Spleen (tissue), 11 donors: ENCODE results near the gene RHOT2. TPM values are rescaled to one million over a fixed set of nuclear protein-coding genes. Genes with fewer than 3 reads are reported as not detected.
A peak's percentile ranks its signal among the peaks of the same experiment; 100 is the strongest.

Experiments used
- DNase-seq: peaks from one replicate; pipeline ENCODE4 v3.0.0-alpha.2; 2020
- H3K27ac ChIP-seq, 8 donors: fragments of 200-600 bp; sonication (generic) in 7 of 8; 1 replicate in 4 of 8; 2 replicates in 4 of 8; pipeline versions ENCODE4 v1.5.0 to v1.8.0; 2016 to 2021; ENCODE audit warnings: inconsistent platforms in 4 of 8, mild to moderate bottlenecking in 4 of 8, moderate library complexity in 1 of 8
- H3K27me3 ChIP-seq, 7 donors: fragments of 200-600 bp; sonication (generic) in 6 of 7; replicated peaks in 1 of 7; 1 replicate in 4 of 7; 2 replicates in 3 of 7; pipeline versions ENCODE4 v1.5.0 to v1.8.0; 2016 to 2021; ENCODE audit warnings: inconsistent platforms in 3 of 7, mild to moderate bottlenecking in 1 of 7
- H3K36me3 ChIP-seq, 6 donors: fragments of 200-600 bp; sonication (generic) in 5 of 6; 1 replicate in 4 of 6; 2 replicates in 2 of 6; pipeline versions ENCODE4 v1.5.0 to v1.8.0; 2016 to 2021; ENCODE audit warnings: inconsistent platforms in 2 of 6
- H3K4me1 ChIP-seq, 6 donors: fragments of 200-600 bp; sonication (generic) in 5 of 6; 1 replicate in 3 of 6; 2 replicates in 3 of 6; pipeline versions ENCODE4 v1.5.0 to v1.8.0; 2016 to 2021; ENCODE audit warnings: inconsistent platforms in 3 of 6
- H3K4me3 ChIP-seq, 8 donors: fragments of 200-600 bp; sonication (generic) in 7 of 8; 1 replicate in 4 of 8; 2 replicates in 4 of 8; pipeline versions ENCODE4 v1.5.0 to v1.8.0; 2016 to 2021; ENCODE audit warnings: inconsistent platforms in 4 of 8, mild to moderate bottlenecking in 4 of 8, moderate library complexity in 2 of 8
- H3K9me3 ChIP-seq, 8 donors: fragments of 200-600 bp; sonication (generic) in 7 of 8; 1 replicate in 4 of 8; 2 replicates in 4 of 8; pipeline versions ENCODE4 v1.5.0 to v1.8.0; 2016 to 2021; ENCODE audit warnings: inconsistent platforms in 4 of 8
- POLR2A ChIP-seq, 3 donors: fragments of 450-650 bp; IDR thresholded peaks; one replicate each; pipeline ENCODE4 v1.5.1; 2017; ENCODE audit warnings: antibody characterized with exemption in 3 of 3, mild to moderate bottlenecking in 1 of 3
- POLR2AphosphoS5 ChIP-seq, 3 donors: sonication (generic); formaldehyde crosslinking; IDR thresholded peaks; one replicate each; pipeline ENCODE4 v1.5.1; 2017; ENCODE audit warnings: antibody characterized with exemption in 3 of 3
- WGBS, 5 donors: extraction: QIAGEN DNeasy Blood & Tissue Kit in 3 of 5; methylation state at CpG; one replicate each; pipeline versions ENCODE4 v1.1.5 to v1.1.7; 2013 to 2018; 5-methylcytosine and 5-hydroxymethylcytosine counted together
- intact Hi-C: fragments of 100-400 bp; cut with DNase I; formaldehyde crosslinking; loops from one replicate; pipeline ENCODE4 v1.15.0; 2023; ENCODE audit warnings: low total_unique reads
- polyA plus RNA-seq, 3 donors: library from polyadenylated mRNA; stranded (reverse); fragments of 200-250 nt; gene quantifications; one replicate each; pipeline ENCODE4 v1.2.1, GENCODE V29; 2013
- total RNA-seq, 7 donors: library from RNA; depleted of rRNA in 3 of 7; stranded (reverse); fragments of >200 nt in 3 of 7; fragmentation: NEBNext Ultra II Directional in 4 of 7; extraction: Animal tissue kit (Norgen Biotek cat#: 25700) in 4 of 7; gene quantifications; one replicate each; pipeline versions ENCODE4 v1.1.0 to v1.2.1, GENCODE V29; 2016 to 2021
- TF ChIP-seq, protein P1 (sequence below), 11 experiments: fragments of 200-600 bp in 7 of 11; fragments of 450-650 bp in 4 of 11; sonication (generic) in 4 of 11; IDR thresholded peaks in 8 of 11; conservative IDR thresholded peaks in 3 of 11; 1 replicate in 7 of 11; 2 replicates in 4 of 11; pipeline versions ENCODE4 v1.4.0 to v1.8.0; 2016 to 2021; ENCODE audit warnings: antibody characterized with exemption in 11 of 11, inconsistent platforms in 4 of 11, mild to moderate bottlenecking in 1 of 11
- donor health status: healthy with polysubstance abuse.
- donor health status: DM: no; HTN: no; CAD: no; lungs with moderate emphysema.
- donor health status: DM: no; HTN: no; CAD: no.
- donor health status: Bipolar disorder and iron deficiency.
- donor health status: healthy.
- donor health status: DM: no; HTN: no; CAD: no.
- donor health status: DM: yes; HTN: yes; CAD: no.

The RHOT2 gene
- total and polyA plus RNA-seq, 10 donors: 71.3 to 309 (median 137) TPM

DNA sequence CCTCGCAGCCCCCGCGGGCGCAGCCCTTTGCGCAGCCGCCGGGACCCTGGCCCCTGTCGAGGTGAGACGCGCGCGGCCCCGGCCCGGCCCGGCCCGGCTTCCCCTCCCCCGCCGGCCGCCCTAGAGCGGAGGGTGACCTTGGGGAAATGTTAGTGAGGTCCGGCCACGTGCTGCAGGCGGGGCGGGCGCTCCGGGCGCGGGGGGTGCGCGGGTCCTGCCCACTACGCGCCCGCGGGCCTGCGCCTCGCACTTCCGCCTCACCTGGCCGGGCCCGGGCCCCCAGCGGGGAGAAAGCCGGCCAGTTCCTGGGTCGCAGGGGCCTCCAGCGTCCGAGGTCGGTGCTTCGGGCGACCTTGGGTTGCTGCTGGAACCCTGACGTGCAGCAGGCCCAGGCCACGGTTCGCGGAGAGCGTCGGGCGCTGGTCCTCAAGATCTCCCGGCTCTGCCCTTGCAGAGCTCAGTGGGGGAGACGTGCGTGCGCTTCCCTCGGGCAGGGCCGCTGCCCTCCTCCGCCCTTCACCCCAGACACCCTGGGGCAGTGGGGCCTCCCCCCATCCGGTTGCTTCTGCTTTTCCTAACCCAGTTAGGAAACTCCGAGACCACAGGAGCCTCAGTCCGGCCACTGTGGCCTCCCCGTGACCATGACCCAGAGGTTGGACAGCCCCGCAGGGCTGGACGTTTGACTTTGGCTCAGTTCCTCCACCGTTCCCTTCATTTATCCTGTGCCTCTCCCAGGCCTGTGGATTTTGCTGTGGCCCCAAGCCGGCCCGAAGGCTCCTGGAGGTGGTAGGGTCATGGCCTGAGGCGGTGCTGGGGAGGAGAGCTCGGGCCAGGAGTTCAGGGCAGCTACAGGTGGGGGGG lies 25.5 kb upstream of the RHOT2 start:
- TF ChIP-seq POLR2AphosphoS5 (IDR thresholded peaks at IDR 0.05) (peak; percentile 25 to 72 (median 56)), POLR2A (IDR thresholded peaks at IDR 0.05) (no peak)
- TF ChIP-seq, protein P1, sequence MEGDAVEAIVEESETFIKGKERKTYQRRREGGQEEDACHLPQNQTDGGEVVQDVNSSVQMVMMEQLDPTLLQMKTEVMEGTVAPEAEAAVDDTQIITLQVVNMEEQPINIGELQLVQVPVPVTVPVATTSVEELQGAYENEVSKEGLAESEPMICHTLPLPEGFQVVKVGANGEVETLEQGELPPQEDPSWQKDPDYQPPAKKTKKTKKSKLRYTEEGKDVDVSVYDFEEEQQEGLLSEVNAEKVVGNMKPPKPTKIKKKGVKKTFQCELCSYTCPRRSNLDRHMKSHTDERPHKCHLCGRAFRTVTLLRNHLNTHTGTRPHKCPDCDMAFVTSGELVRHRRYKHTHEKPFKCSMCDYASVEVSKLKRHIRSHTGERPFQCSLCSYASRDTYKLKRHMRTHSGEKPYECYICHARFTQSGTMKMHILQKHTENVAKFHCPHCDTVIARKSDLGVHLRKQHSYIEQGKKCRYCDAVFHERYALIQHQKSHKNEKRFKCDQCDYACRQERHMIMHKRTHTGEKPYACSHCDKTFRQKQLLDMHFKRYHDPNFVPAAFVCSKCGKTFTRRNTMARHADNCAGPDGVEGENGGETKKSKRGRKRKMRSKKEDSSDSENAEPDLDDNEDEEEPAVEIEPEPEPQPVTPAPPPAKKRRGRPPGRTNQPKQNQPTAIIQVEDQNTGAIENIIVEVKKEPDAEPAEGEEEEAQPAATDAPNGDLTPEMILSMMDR (IDR thresholded peaks at IDR 0.05 in 8 of 11, conservative IDR thresholded peaks at IDR 0.05 in 3 of 11): no peak
- Histone ChIP-seq H3K4me3 (peak overlapping the region; percentile 82 to 99 (median 94)), H3K36me3 (no peaks in the 10 kb centered on the region), H3K9me3 (no peaks in the 10 kb centered on the region), H3K27me3 (no peaks in the 10 kb centered on the region), H3K4me1 (peaks cover 17 to 88% (median 54%) of the 10 kb centered on the region in 6 donors), H3K27ac (peak overlapping the region; percentile 77 to 93 (median 88))
- WGBS, 5 donors: 0 to 10% (median 5%) methylated on average over 26 to 72 of the region's 72 CpGs
- intact Hi-C loops: loop anchor here (5.0 kb wide), 1 partner anchor 55 kb away; no protein-coding TSS in a partner anchor
- peak; percentile 90 for DNase-seq

DNA sequence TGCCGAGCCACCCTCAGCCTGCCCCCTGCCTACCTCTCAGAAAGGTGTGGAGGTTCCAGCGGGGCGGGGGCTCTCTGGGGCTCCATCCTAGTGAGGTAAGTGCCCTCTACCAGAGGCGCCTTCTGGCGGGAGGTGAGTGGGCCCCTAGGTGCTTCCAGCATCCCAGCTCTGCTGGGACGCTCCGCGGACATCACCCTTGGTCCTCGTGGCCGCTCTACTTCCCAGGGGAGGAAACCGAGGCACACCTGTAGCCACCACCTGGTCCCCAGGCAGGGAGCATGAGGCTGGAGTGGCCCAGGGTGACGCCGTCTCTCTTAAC lies 24.9 kb upstream of the RHOT2 start:
- peak overlapping the region; percentile 82 to 99 (median 94) for H3K4me3 ChIP-seq
- peak overlapping the region in 6 of 8 donors; percentile 88 to 93 (median 89) for H3K27ac ChIP-seq
- peak; percentile 79 for DNase-seq
- H3K36me3 ChIP-seq: no peaks in the 10 kb centered on the region
- H3K9me3 ChIP-seq: no peaks in the 10 kb centered on the region
- peaks cover 17 to 88% (median 54%) of the 10 kb centered on the region in 6 donors for H3K4me1 ChIP-seq
- WGBS, 5 donors: 84 to 91% (median 86%) methylated on average over 12 to 13 of the region's 13 CpGs
- intact Hi-C loops: loop anchor here (5.0 kb wide), 1 partner anchor 56 kb away; no protein-coding TSS in a partner anchor
- H3K27me3 ChIP-seq: no peaks in the 10 kb centered on the region
- TF ChIP-seq, protein P1 (IDR thresholded peaks at IDR 0.05 in 8 of 11, conservative IDR thresholded peaks at IDR 0.05 in 3 of 11): no peak
- TF ChIP-seq POLR2AphosphoS5 (IDR thresholded peaks at IDR 0.05) (no peak), POLR2A (IDR thresholded peaks at IDR 0.05) (no peak)

DNA sequence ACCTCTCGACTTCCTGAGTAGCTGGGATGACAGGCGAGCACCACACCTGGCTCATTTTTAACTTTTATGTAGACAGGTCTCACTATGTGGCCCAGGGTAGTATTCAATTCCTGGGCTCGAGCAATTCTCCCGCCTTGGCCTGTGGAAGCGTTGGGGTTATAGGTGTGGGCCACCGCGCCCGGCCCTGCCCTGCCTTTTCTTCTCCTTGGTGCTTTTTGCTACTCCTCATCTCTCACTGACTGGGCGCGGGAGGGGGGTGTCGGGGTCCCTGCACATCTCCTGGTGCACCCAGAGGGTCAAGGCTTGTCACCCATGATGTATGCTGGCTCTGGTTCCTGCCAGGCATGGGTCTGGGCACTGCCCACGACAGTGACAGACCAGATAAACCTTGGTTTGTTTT lies 23.4 kb upstream of the RHOT2 start:
- H3K27ac ChIP-seq: no peak overlapping the region
- no peak overlapping the region for H3K4me3 ChIP-seq
- DNase-seq: no peak
- no peaks in the 10 kb centered on the region for H3K27me3 ChIP-seq
- WGBS, 5 donors: 91 to 95% (median 93%) methylated on average over 12 of the region's 12 CpGs
- H3K9me3 ChIP-seq: no peaks in the 10 kb centered on the region
- intact Hi-C loops: loop anchor here (5.0 kb wide), 1 partner anchor 57 kb away; no protein-coding TSS in a partner anchor
- TF ChIP-seq POLR2A (IDR thresholded peaks at IDR 0.05) (no peak), POLR2AphosphoS5 (IDR thresholded peaks at IDR 0.05) (no peak)
- TF ChIP-seq, protein P1 (IDR thresholded peaks at IDR 0.05 in 8 of 11, conservative IDR thresholded peaks at IDR 0.05 in 3 of 11): no peak
- H3K4me1 ChIP-seq: peaks cover 23 to 87% (median 57%) of the 10 kb centered on the region in 6 donors
- H3K36me3 ChIP-seq: no peaks in the 10 kb centered on the region
